ENCODE measurements around the gene ZCCHC24. TPM values are rescaled to one million over a fixed set of nuclear protein-coding genes. Genes with fewer than 3 reads are reported as not detected.
"Not testable (repeated sequence)": the region's sequence is repeated elsewhere in the genome, so short reads cannot be mapped to it uniquely, and the experiment has no call there.

ZCCHC24 gene
- total RNA-seq, 1 donor from 2014 or later: 180 TPM

DNA sequence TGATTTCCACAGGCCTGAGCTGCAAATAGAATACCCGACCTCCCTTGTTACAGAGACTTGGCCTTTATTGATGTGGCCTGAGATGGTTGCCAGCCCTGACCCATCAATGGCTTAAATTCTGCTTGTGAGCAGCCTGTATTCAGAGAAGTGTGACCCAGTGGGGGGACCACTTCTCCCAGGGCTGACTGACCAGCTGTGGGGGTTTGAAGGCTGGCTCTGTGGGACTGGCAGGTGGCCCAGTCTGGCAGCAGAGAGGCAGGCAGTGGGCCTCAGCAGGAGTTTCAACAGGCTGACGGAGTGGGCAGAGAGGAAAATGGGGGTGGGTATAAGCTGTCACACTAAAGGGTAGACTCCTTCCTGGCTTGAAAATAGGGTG lies 110.3 kb downstream of the ZCCHC24 start:
- intact Hi-C loops (cut with DNase I): no loop called here
- Histone ChIP-seq H3K4me1 (peaks cover 0 to 5% of the 10 kb centered on the region in 2 donors), H3K9me3 (no peaks in the 10 kb centered on the region), H3K27ac (peak overlapping the region in 1 of 2 donors; percentile 35), H3K4me3 (no peak overlapping the region), H3K36me3 (no peaks in the 10 kb centered on the region), H3K27me3 (no peaks in the 10 kb centered on the region)
- TF ChIP-seq, protein P1, sequence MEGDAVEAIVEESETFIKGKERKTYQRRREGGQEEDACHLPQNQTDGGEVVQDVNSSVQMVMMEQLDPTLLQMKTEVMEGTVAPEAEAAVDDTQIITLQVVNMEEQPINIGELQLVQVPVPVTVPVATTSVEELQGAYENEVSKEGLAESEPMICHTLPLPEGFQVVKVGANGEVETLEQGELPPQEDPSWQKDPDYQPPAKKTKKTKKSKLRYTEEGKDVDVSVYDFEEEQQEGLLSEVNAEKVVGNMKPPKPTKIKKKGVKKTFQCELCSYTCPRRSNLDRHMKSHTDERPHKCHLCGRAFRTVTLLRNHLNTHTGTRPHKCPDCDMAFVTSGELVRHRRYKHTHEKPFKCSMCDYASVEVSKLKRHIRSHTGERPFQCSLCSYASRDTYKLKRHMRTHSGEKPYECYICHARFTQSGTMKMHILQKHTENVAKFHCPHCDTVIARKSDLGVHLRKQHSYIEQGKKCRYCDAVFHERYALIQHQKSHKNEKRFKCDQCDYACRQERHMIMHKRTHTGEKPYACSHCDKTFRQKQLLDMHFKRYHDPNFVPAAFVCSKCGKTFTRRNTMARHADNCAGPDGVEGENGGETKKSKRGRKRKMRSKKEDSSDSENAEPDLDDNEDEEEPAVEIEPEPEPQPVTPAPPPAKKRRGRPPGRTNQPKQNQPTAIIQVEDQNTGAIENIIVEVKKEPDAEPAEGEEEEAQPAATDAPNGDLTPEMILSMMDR (IDR thresholded peaks at IDR 0.05): no peak
- DNase-seq (ENCODE audit: low spot score in 2 of 2): no peak

DNA sequence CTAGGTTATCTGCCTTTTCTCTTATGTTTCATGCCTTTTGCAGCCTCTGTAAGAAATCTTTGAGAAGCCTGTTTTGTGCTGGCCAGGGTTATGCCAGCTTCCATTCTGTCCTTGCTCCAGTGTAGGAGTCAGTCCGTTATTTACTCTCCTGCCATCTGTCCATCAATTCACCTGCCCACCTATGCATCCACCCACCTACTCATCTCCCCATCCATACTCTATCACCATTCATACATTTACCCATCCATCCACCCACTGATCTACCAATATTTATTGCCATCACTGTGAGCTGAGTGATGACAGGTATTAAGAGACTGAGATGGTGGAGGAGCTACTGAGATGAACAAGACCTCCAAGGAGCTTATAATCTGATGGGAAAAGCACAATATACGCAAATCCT lies 110.9 kb downstream of the ZCCHC24 start:
- no peak for DNase-seq (ENCODE audit: low spot score in 2 of 2)
- H3K4me3 ChIP-seq: no peak overlapping the region
- no peaks in the 10 kb centered on the region for H3K9me3 ChIP-seq
- H3K27ac ChIP-seq: no peak overlapping the region
- H3K27me3 ChIP-seq: no peaks in the 10 kb centered on the region
- intact Hi-C loops (cut with DNase I): no loop called here
- TF ChIP-seq, protein P1 (IDR thresholded peaks at IDR 0.05): no peak
- peaks cover 0 to 5% of the 10 kb centered on the region in 2 donors for H3K4me1 ChIP-seq
- no peaks in the 10 kb centered on the region for H3K36me3 ChIP-seq

DNA sequence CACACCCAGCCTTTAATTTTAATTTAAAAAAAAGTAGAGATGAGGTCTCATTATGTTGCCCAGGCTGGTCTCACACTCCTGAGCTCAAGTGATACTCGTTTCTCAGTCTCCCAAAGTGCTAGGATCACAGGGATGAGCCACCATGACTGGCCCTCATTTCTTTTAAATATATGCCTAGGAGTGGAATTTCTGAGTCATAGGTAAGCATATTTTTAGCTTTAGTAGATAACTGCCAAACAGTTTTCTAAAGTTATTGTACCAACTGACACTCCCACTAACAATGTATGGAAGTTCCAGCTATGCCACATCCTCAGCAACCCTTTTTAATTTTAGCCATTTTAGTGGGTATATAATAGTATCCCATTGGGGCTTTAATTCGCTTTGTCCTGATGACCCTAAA lies 111.9 kb downstream of the ZCCHC24 start:
- Histone ChIP-seq H3K4me1 (peaks cover 0 to 5% of the 10 kb centered on the region in 2 donors), H3K36me3 (no peaks in the 10 kb centered on the region), H3K27me3 (no peaks in the 10 kb centered on the region), H3K9me3 (no peaks in the 10 kb centered on the region), H3K4me3 (no peak overlapping the region), H3K27ac (no peak overlapping the region)
- intact Hi-C loops (cut with DNase I): no loop called here
- no peak for DNase-seq (ENCODE audit: low spot score in 2 of 2)
- TF ChIP-seq, protein P1 (IDR thresholded peaks at IDR 0.05): no peak

DNA sequence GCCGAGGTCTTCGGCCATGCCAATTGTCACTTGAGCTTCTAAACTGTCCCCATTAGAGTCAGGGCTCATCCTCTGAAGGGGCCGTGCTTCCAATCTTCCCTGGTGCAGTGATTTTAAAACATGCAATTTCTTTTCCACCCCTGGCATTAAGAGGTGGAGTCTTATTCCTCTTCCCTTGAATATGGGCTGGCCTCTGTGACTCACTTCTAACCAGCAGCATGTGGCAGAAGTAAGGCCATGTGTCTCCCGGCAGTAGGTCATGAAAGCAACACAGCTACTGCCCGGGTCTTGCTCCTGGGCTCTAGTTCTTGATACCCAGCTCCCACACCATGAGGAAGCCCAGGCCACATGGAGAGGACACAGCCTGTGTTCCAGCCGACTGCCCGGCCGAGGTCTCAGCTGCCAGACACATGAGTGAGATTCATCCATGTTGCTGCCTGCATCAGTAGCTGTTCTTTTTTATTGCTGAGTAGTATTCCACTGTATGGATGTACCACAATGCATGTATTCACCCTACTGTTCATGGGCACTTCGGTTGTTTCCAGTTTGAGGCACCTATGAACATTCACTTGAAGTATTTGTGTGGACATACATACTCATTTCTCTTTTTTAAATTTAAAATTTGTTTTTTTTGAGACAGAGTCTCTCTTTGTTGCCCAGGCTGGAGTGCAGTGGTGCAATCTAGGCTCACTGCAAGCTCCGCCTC lies 112.7 kb downstream of the ZCCHC24 start:
- H3K4me3 ChIP-seq; H3K36me3 ChIP-seq; H3K27me3 ChIP-seq; H3K27ac ChIP-seq; intact Hi-C loops (cut with DNase I); H3K9me3 ChIP-seq; H3K4me1 ChIP-seq; DNase-seq (ENCODE audit: low spot score in 2 of 2): not testable (repeated sequence)

Other genes with a start within 250 kb of the ZCCHC24 start
- gene PPIF, start 98.2 kb downstream of the ZCCHC24 start, total RNA-seq: 172 TPM
- gene EIF5AL1, start 66.9 kb upstream of the ZCCHC24 start, total RNA-seq: 0.21 TPM
- not detected for gene SFTPA2, start 114.8 kb upstream of the ZCCHC24 start, total RNA-seq
- gene SFTPA1, start 165.3 kb upstream of the ZCCHC24 start, total RNA-seq: not detected

All from ascending aorta (tissue), 2 donors.